ENCODE results near the gene MAD1L1. TPM values are rescaled to one million over a fixed set of nuclear protein-coding genes. Genes with fewer than 3 reads are reported as not detected.
A peak's percentile ranks its signal among the peaks of the same experiment; 100 is the strongest.

The MAD1L1 gene
- total RNA-seq, 1 donor from 2014 or later: 54.0 TPM

DNA sequence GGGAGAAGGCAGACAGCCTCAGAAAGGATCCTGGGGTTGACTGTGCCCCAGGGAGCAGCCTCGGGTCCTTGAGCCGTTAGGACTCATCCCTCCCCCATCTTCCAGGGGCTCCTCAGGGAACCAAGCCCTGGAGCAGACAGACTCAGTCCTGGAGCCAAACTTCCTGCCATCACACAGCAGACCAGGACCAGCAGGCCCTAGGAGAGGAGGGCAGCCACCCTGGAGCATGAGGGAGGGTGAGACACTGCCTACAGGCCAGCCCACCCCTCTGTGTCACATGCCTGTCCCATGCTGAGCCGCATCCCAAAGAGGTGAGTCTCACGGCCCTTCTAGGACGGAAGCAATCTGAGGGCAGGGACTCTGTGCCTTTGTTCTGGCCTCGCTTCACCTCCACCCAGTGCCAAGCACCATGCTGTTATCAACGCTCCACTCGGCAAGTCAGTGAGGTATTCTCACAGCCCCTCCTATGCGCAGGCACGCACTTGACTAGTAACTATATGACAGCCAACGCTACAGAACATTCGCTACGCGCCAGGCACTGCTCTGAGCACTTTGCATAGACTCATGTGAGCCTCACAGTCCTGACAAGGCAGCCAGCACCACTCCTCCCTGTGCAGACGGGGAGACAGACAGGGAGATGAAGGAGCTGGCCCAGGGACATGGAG lies 19.1 kb downstream of the MAD1L1 start:
- no peaks in the 10 kb centered on the region for H3K27me3 Mint-ChIP-seq
- peaks cover 46% of the 10 kb centered on the region for H3K36me3 Mint-ChIP-seq (ENCODE audit: low read depth)
- peak overlapping the region; percentile 64 for H3K27ac Mint-ChIP-seq
- peaks cover 5% of the 10 kb centered on the region for H3K4me1 Mint-ChIP-seq
- intact Hi-C loops (cut with micrococcal nuclease): no loop called here
- H3K9me3 Mint-ChIP-seq: no peaks in the 10 kb centered on the region
- no peak overlapping the region for H3K4me3 Mint-ChIP-seq
- no peak for DNase-seq

DNA sequence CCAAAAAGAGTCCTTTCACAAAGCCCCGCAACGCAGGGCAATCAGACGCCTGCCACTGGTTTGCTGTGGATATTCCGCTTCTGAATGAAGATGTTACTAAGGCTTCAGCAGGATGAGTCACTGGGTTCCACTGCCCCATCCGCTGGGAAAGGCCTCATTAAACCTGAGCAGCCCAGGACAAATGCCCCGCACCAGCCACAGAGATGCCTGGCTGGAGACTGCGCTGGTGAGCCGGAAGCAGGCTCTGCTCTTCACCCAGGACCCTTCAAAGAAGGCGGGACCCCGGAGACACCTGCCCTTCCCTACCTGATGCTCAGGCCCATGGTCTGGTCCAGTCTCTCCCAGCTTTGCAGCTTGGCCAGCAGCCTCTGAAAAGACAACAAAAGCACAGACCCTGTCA lies 19.8 kb downstream of the MAD1L1 start:
- no peak overlapping the region for H3K27ac Mint-ChIP-seq
- peaks cover 5% of the 10 kb centered on the region for H3K4me1 Mint-ChIP-seq
- DNase-seq: no peak
- no peak overlapping the region for H3K4me3 Mint-ChIP-seq
- H3K36me3 Mint-ChIP-seq (ENCODE audit: low read depth): peaks cover 46% of the 10 kb centered on the region
- H3K27me3 Mint-ChIP-seq: no peaks in the 10 kb centered on the region
- intact Hi-C loops (cut with micrococcal nuclease): no loop called here
- no peaks in the 10 kb centered on the region for H3K9me3 Mint-ChIP-seq

DNA sequence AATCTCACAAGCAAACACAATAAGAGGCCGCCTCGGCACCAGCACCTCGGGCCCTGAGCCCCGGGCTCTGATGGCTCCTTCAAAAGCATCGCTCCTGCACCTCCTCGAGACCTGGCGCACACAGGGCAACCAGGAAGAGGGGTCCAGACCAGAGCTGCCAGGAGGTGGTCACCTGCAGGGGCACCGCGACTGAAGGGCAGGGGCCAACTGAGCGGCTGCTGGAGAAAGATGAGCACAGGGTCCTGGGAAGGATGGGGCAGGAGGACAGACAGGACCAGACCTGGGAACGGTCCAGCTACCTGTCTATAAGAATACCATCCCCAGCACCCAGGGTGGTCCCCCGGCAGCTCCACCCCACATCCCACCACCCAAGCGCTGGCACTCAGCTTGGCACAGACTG lies 20.8 kb downstream of the MAD1L1 start:
- Mint-ChIP-seq H3K4me1 (peaks cover 5% of the 10 kb centered on the region), H3K27me3 (no peaks in the 10 kb centered on the region), H3K36me3 (ENCODE audit: low read depth) (peaks cover 43% of the 10 kb centered on the region), H3K9me3 (no peaks in the 10 kb centered on the region), H3K27ac (no peak overlapping the region), H3K4me3 (no peak overlapping the region)
- intact Hi-C loops (cut with micrococcal nuclease): no loop called here
- DNase-seq: no peak

DNA sequence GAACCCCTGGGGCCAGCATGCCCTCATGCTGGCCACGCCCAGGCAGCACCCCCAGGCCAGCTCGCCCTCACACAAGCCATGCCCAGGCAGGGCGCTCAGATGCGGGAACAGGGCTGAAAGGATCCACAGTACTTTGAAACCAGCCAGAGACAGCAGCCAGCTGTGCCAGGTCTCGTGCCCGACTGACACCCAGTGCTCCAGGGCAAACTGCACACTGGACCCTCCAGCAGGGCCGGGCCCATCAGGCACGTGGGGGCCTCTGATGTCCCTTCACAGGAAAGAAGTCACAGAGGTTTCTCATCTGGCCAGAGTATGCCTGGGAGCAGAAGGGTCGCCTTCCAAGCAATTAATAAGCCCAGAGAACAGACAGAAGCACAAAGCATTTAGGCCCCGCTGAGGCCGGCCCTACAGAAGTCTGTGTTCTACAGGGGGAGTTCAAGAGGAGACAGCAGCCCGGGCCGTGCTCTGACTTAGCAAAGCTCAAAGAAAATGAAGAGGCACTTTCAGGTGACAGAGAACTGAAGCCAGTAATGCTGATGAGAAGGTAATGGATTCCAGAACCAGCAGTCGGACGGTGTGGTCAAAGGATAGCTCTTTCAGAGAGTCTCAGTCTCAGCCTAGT lies 21.4 kb downstream of the MAD1L1 start:
- Mint-ChIP-seq H3K27me3 (no peaks in the 10 kb centered on the region), H3K27ac (no peak overlapping the region), H3K4me3 (no peak overlapping the region), H3K4me1 (peaks cover 5% of the 10 kb centered on the region), H3K9me3 (no peaks in the 10 kb centered on the region), H3K36me3 (ENCODE audit: low read depth) (peaks cover 44% of the 10 kb centered on the region)
- intact Hi-C loops (cut with micrococcal nuclease): no loop called here
- no peak for DNase-seq

DNA sequence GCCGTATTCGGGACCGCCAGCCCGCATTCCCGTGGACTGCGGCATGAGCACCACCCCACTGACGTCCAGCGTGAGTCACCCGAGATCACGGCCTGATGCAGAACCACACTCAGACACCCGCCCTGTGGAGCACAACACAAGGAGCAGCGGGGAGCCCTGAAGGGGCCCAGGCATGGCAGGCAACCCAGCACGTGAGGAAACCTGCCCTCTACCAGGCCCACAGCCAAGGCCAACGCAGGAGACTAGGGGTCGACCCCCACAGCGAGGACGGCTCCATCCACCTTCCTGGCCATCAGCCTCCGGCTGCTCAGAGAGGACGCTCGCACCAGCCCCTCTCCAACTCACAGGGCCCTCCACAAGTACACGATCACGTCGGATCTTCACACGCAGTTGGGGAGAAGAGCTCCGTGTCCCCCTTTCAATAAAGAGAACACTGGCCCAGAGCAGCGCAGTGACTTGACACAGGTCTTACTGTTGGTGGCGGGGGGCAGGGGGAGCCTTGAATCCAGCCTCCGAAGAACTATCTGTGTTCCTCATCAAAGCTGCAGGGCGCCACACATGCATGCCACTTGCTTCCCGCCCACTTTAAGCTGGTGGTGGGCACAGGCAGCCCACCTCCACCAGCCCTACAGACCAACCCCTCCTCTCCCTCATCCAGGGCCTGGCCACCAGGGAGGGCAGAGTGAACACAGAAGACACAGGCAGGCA lies 22.0 kb downstream of the MAD1L1 start:
- Mint-ChIP-seq H3K36me3 (ENCODE audit: low read depth) (peaks cover 39% of the 10 kb centered on the region), H3K9me3 (no peaks in the 10 kb centered on the region), H3K27me3 (no peaks in the 10 kb centered on the region), H3K4me1 (peaks cover 3% of the 10 kb centered on the region), H3K4me3 (no peak overlapping the region), H3K27ac (no peak overlapping the region)
- intact Hi-C loops (cut with micrococcal nuclease): no loop called here
- no peak for DNase-seq

DNA sequence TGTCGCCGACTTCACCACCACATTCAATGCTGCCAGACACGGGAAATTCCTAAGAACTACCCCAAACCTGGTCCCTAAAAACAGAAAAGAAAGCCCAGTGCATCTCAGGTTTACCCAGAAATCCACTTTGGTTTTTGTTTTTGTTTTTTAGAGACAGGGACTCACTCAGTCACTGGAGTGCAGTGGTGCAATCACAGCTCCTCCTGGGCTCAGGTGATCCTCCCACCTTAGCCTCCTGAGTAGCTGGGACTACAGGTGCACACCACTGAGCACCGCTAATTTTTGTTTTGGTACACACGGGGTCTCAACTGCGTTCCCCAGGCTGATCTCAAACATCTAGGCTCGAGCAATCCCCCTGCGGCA lies 22.8 kb downstream of the MAD1L1 start:
- no peaks in the 10 kb centered on the region for H3K9me3 Mint-ChIP-seq
- peak overlapping the region; percentile 49 for H3K27ac Mint-ChIP-seq
- H3K27me3 Mint-ChIP-seq: no peaks in the 10 kb centered on the region
- intact Hi-C loops (cut with micrococcal nuclease): no loop called here
- no peak for DNase-seq
- H3K4me1 Mint-ChIP-seq: peaks cover 3% of the 10 kb centered on the region
- no peak overlapping the region for H3K4me3 Mint-ChIP-seq
- peaks cover 34% of the 10 kb centered on the region for H3K36me3 Mint-ChIP-seq (ENCODE audit: low read depth)

DNA sequence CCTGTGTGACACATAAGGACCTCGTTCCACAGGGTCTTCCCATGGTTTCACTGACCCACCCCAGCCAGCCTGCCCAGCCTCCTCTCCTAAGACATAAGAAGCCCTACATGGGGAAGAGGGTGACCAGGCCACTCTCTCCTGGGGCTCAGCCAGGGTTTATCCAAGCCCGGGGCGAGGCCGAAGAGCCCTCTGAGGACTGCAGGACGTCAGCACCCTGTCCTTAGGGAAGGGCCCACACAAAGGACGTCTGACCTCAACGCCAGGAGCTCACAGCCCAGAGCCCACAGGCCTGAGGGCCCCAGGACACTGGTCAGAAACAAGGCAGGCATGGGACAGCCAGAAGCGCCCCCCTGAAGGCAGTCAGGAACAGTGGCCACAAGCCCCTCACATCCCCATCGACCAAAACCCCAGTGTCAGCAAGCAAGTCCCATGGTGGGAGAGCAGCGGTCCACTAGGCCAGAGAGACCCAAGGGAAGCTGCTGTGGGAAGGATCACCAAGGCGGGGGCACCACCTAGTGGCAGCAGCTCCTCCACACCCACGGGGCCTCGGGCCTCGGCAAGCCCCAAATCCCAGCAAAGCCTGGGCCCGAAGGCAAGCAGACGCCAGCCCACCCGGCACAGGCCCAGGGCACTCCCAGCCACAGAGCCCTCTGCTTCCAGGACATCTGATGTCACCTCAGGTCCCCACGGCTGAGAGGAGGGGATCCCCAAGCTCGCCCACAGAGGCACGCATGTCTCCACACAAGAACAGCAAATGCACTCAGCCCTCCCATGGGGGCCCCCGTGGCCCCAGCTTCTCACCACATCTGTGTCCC lies 23.4 kb downstream of the MAD1L1 start:
- peaks cover 34% of the 10 kb centered on the region for H3K36me3 Mint-ChIP-seq (ENCODE audit: low read depth)
- intact Hi-C loops (cut with micrococcal nuclease): no loop called here
- no peaks in the 10 kb centered on the region for H3K27me3 Mint-ChIP-seq
- peak overlapping the region; percentile 49 for H3K27ac Mint-ChIP-seq
- H3K4me3 Mint-ChIP-seq: no peak overlapping the region
- peak; percentile 81 for DNase-seq
- H3K9me3 Mint-ChIP-seq: no peaks in the 10 kb centered on the region
- peaks cover 3% of the 10 kb centered on the region for H3K4me1 Mint-ChIP-seq

DNA sequence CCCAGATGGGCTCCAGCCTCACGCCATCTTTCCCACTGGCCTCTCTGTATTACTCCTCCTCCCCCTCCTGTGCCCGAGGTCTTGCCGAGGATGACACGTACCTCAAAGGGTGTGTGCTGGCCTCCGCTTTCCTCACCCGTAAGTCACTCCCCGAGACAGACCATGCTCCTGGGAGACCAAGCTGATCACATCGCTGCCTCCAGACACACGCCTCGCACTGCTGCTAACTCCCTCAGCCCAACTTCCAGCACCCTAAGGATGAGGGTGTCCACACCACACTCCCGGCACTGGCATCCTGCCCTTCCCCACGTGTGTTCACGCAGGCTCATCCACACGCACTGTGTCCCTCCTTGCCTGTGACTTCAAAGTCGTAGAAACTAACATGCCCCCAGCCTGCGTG lies 24.0 kb downstream of the MAD1L1 start:
- Mint-ChIP-seq H3K4me3 (no peak overlapping the region), H3K9me3 (no peaks in the 10 kb centered on the region), H3K27ac (no peak overlapping the region), H3K36me3 (ENCODE audit: low read depth) (peaks cover 30% of the 10 kb centered on the region), H3K27me3 (no peaks in the 10 kb centered on the region), H3K4me1 (peaks cover 3% of the 10 kb centered on the region)
- intact Hi-C loops (cut with micrococcal nuclease): no loop called here
- no peak for DNase-seq

DNA sequence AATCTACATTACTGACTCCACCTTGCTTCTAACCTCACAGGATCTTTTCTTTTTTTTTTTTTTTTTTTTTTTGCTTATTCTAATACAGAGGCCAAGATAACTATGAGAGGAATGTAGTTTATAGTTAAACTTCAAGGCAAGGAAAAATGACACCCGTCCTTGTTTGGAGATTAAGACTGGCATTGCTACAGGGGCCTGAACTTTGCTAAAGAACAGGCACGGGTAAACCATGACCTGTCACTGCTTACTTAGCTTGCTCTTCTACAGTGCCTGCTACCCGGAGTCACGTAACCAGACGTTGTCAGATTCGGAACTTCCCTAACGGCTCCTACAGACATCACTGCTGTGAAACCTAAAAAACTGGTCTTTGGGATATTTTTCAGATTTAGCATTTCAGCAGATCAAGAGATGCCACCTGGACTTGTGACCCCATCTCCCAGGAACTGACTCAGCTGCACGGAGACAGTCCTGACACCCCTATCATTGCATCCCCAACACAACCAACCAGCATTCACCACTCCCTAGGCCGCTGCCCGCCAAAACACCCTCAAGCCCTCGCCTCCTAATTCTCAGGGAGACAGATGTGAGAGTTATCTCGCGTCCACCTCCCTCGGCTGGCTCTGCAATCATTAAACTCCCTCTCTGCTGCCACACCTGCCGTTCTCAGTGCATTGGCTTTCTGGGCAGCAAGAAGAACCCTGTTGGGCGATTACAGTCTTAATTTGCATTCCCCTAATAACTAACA lies 27.5 kb downstream of the MAD1L1 start:
- Mint-ChIP-seq H3K4me1 (peaks cover 3% of the 10 kb centered on the region), H3K4me3 (no peak overlapping the region), H3K36me3 (ENCODE audit: low read depth) (peaks cover 14% of the 10 kb centered on the region), H3K27ac (no peak overlapping the region), H3K9me3 (no peaks in the 10 kb centered on the region), H3K27me3 (no peaks in the 10 kb centered on the region)
- intact Hi-C loops (cut with micrococcal nuclease): no loop called here
- DNase-seq: no peak

DNA sequence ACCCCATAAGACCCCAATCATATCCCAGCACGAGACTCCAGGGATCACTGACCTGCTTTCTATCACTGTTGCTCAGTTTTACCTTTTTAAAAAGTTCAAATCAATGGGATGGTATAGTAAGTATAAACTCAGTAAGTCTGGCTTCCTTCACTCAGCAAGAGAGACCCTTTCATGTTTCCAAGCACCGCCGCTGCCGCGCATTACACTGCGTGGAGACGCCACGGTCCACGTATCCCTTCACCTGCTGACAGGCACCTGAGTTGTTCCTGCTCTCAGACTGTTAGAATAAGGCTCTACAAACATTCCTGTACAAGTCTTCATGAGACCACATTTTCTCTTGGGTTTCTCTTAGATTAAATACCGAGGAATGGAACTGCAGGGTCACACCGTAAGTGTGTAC lies 28.3 kb downstream of the MAD1L1 start:
- H3K4me1 Mint-ChIP-seq: no peaks in the 10 kb centered on the region
- peaks cover 15% of the 10 kb centered on the region for H3K36me3 Mint-ChIP-seq (ENCODE audit: low read depth)

DNA sequence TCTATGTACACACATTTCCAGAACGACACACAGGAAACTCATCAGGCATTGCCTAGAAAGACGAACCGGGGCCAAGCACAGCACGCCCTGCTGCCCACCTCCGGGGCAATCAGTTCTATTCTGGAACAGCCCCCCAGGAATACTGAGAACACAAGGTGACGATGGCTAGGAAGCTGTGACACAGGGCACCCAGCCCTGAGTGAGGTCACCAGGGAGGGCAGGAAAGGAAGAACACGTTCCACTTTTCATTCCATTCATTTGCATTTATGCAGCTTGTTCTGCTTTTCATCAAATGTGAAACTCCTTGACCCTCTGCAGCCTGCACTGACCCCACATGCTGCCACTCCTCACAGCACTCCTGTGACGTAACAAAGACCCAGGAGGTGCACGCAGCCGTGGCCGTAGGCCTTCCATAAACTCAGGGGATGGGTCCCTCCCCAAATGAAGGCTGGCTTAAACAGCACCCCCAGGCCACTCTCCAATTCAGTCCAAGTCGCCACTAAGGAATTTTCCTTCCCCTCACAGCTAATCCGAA lies 28.9 kb downstream of the MAD1L1 start:
- Mint-ChIP-seq H3K36me3 (ENCODE audit: low read depth) (peaks cover 13% of the 10 kb centered on the region), H3K9me3 (no peaks in the 10 kb centered on the region), H3K27me3 (no peaks in the 10 kb centered on the region), H3K4me3 (no peak overlapping the region), H3K27ac (no peak overlapping the region), H3K4me1 (no peaks in the 10 kb centered on the region)
- intact Hi-C loops (cut with micrococcal nuclease): no loop called here
- no peak for DNase-seq

More for the DNA sequence above, 28.3 kb downstream of the MAD1L1 start:
- H3K27ac Mint-ChIP-seq: no peak overlapping the region
- no peak for DNase-seq
- no peaks in the 10 kb centered on the region for H3K9me3 Mint-ChIP-seq
- no peak overlapping the region for H3K4me3 Mint-ChIP-seq
- no peaks in the 10 kb centered on the region for H3K27me3 Mint-ChIP-seq
- intact Hi-C loops (cut with micrococcal nuclease): no loop called here

DNA sequence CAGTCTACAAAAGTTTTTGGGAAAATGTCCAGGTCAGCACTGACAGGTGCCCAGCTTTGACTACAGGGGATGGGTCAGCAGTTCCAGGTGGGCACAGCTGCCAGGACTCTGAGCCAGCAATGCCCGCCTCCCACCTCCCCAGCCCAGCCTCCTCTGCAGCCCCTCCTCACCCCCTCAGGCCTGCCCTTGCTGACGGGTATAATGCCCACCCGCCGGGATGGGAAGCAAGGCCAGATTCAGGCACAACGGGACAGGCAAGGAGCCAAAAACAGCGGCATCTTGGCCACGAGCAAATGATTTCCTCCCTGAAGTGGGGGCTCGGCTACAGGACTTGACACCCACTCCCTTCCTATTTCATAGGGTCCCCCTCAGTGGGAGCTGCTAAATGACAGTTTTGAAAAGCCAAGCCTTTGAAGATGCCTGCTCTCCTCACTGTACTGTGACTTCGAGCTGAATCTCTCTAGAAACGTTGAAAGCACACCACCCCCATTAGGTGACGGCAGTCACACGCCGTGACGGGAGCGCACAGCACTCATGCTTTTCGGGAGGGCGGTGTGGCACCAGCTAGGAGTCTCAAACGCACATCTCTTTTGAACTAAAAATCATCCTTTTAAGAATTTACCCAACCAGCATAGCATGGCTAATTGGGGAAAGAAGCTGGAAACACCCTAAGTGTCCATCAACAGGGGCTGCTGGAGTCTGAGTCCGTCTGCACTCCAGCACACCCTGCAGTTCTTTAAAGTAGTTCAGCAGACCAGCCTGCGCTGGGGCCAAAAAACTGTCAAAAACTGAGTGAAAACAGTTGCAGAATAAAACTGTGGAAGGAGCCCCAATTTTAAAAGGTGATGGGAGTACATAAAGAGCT lies 29.6 kb downstream of the MAD1L1 start:
- H3K27ac Mint-ChIP-seq: no peak overlapping the region
- DNase-seq: no peak
- peaks cover 7% of the 10 kb centered on the region for H3K36me3 Mint-ChIP-seq (ENCODE audit: low read depth)
- H3K27me3 Mint-ChIP-seq: no peaks in the 10 kb centered on the region
- intact Hi-C loops (cut with micrococcal nuclease): no loop called here
- no peak overlapping the region for H3K4me3 Mint-ChIP-seq
- H3K4me1 Mint-ChIP-seq: no peaks in the 10 kb centered on the region
- H3K9me3 Mint-ChIP-seq: no peaks in the 10 kb centered on the region
